K562 (cell line): ENCODE data around the gene TXNIP. TPM values are rescaled to one million over a fixed set of nuclear protein-coding genes. Genes with fewer than 3 reads are reported as not detected.

Experiments used
- ATAC-seq: fragments of 200-7000 bp; cut with Tn5 transposase; 3 replicates; pipeline ENCODE4 v1.9.1; 2020; ENCODE audit warnings: moderate library complexity
- BruUV-seq: library from RNA; stranded (reverse); fragments of 400-500 nt; replicated peaks from 2 replicates; lab custom pipeline; 2021; lab: Mats Ljungman, UMichigan
- CTCF ChIA-PET: fragments of 300-600 bp; formaldehyde crosslinking; extraction: SDS; loops from one replicate; lab custom pipeline; 2021; ENCODE audit warnings: low intra/inter-chr PET ratio; lab: Yijun Ruan, JAX
- POLR2A ChIA-PET: fragments of 300-600, 350-650 bp; sonication (Branson Sonifier 250); formaldehyde crosslinking; extraction: SDS; loops from one replicate; lab custom pipeline; 2021; ENCODE audit warnings: antibody characterized with exemption, inconsistent platforms; lab: Yijun Ruan, JAX
- DNase-seq, 4 experiments: peaks; one replicate each; pipeline versions ENCODE4 v3.0.0 to v3.0.0-alpha.2; 2011 to 2018; ENCODE audit warnings: low spot score in 3 of 4, mixed read lengths in 3 of 4; ENCODE audit errors: extremely low read depth in 1 of 4
- FAIRE-seq: peaks from 2 replicates; lab custom pipeline; 2011; peaks lifted over from hg19 to GRCh38; lab: Jason Lieb, UNC
- H2AFZ ChIP-seq: 2 replicates; pipeline ENCODE4 v1.6.0; 2011; ENCODE audit warnings: low read depth, low read length, control low read depth, inconsistent platforms
- H3K27ac ChIP-seq: fragments of 200-600 bp; 3 replicates; pipeline ENCODE4 v1.8.0; 2011; ENCODE audit warnings: low read depth, mild to moderate bottlenecking, control low read depth, inconsistent platforms, low read length, moderate library complexity, mixed read lengths; ENCODE audit errors: extremely low read depth
- H3K27me3 ChIP-seq, 2 experiments: fragments of 300-600 bp in 1 of 2; 2 replicates in 1 of 2; 3 replicates in 1 of 2; pipeline versions ENCODE4 v1.6.0 to v1.8.0; 2011; ENCODE audit warnings: inconsistent platforms in 2 of 2, low read length in 2 of 2, mild to moderate bottlenecking in 1 of 2, mixed read lengths in 1 of 2, moderate library complexity in 1 of 2; ENCODE audit not compliant: control insufficient read depth in 2 of 2, insufficient read depth in 2 of 2
- H3K36me3 ChIP-seq: fragments of 300-600 bp; 3 replicates; pipeline ENCODE4 v1.8.0; 2011; ENCODE audit warnings: mild to moderate bottlenecking, low read length, inconsistent platforms; ENCODE audit not compliant: control insufficient read depth, insufficient read depth
- H3K4me1 ChIP-seq, 2 experiments: fragments of 200-600 bp in 1 of 2; replicated peaks in 1 of 2; 2 replicates in 1 of 2; 3 replicates in 1 of 2; pipeline versions ENCODE4 v1.5.1 to v1.8.0; 2011; ENCODE audit warnings: inconsistent platforms in 2 of 2, low read length in 2 of 2, mild to moderate bottlenecking in 1 of 2, mixed read lengths in 1 of 2, moderate library complexity in 1 of 2; ENCODE audit not compliant: control insufficient read depth in 2 of 2, insufficient read depth in 2 of 2
- H3K4me2 ChIP-seq: 2 replicates; pipeline ENCODE4 v1.6.1; 2011; ENCODE audit warnings: low read length, control low read depth, inconsistent platforms, mixed read lengths; ENCODE audit not compliant: insufficient read depth
- H3K4me3 ChIP-seq: fragments of 200-600 bp; sonication (generic), shearing (Covaris generic); 2 replicates; pipeline ENCODE4 v1.5.1; 2016; ENCODE audit warnings: control low read depth, inconsistent platforms
- H3K79me2 ChIP-seq: fragments of 200-600 bp; 3 replicates; pipeline ENCODE4 v1.8.0; 2011; ENCODE audit warnings: low read length, inconsistent platforms; ENCODE audit not compliant: control insufficient read depth, insufficient read depth
- H3K9ac ChIP-seq, 2 experiments: 2 replicates each; pipeline versions ENCODE4 v1.6.0 to v1.6.1; 2011; ENCODE audit warnings: low read depth in 2 of 2, low read length in 2 of 2, control low read depth in 1 of 2, inconsistent platforms in 1 of 2, mild to moderate bottlenecking in 1 of 2, mixed read lengths in 1 of 2; ENCODE audit not compliant: insufficient read depth in 1 of 2
- H3K9me1 ChIP-seq: one replicate; pipeline ENCODE4 v1.6.0; 2011; ENCODE audit warnings: inconsistent platforms, mild to moderate bottlenecking, low read length, moderate library complexity; ENCODE audit not compliant: control insufficient read depth, insufficient read depth
- H3K9me3 ChIP-seq: replicated peaks from 2 replicates; pipeline ENCODE4 v1.5.1; 2011; ENCODE audit warnings: low read depth, low read length, inconsistent platforms; ENCODE audit not compliant: control insufficient read depth, insufficient read depth
- H4K20me1 ChIP-seq: replicated peaks from 2 replicates; pipeline ENCODE4 v1.6.1; 2011; ENCODE audit warnings: low read length, inconsistent platforms, mixed read lengths; ENCODE audit not compliant: control insufficient read depth, insufficient read depth
- ARID4B ChIP-seq: sonication (generic); formaldehyde crosslinking; IDR thresholded peaks from 2 replicates; pipeline ENCODE4 v1.8.0; 2022; ENCODE audit warnings: mild to moderate bottlenecking, missing genetic modification reagents
- ZBTB40 ChIP-seq, 2 experiments: fragments of 450-650 bp in 1 of 2; sonication (generic) in 1 of 2; formaldehyde crosslinking in 1 of 2; IDR thresholded peaks; 2 replicates each; pipeline versions ENCODE4 v1.7.1 to v1.9.0; 2016 to 2022; ENCODE audit warnings: inconsistent platforms in 1 of 2, mild to moderate bottlenecking in 1 of 2, missing genetic modification reagents in 1 of 2
- WGBS: fragments of 100-300 bp; shearing (Covaris generic); methylation state at CpG from one replicate; pipeline ENCODE4 v1.1.6; 2016; ENCODE audit warnings: low coverage, mixed read lengths; ENCODE audit not compliant: insufficient coverage; ENCODE audit errors: missing lambda C conversion rate; 5-methylcytosine and 5-hydroxymethylcytosine counted together
- in situ Hi-C: fragments of 300-500 bp; cut with MboI; formaldehyde crosslinking; loops from 4 replicates; pipeline ENCODE4 v1.15.0; 2018; ENCODE audit warnings: inconsistent platforms, mixed read lengths
- intact Hi-C: fragments of 100-400 bp; cut with micrococcal nuclease; formaldehyde crosslinking; loops from 2 replicates; pipeline ENCODE4 v1.14.2; 2022
- polyA plus RNA-seq, 8 experiments: library from polyadenylated mRNA; depleted of rRNA in 4 of 8; stranded (reverse) in 5 of 8; unstranded in 3 of 8; fragments of >200 nt; fragmentation: Nextera tagmentation in 2 of 8; fragmentation: Illumina TruSeq in 1 of 8; extraction: Ambion mirVana in 2 of 8; extraction: Trizol in 1 of 8; gene quantifications; 2 replicates each; pipeline versions ENCODE4 v1.2.1 to v1.2.3, GENCODE V29; 2011 to 2014; ENCODE audit warnings: inconsistent platforms in 1 of 8, missing spikeins in 1 of 8
- total RNA-seq, 7 experiments: library from RNA; depleted of rRNA in 6 of 7; stranded (reverse); fragments of >200 nt in 6 of 7; fragmentation: Illumina TruSeq in 2 of 7; extraction: Trizol in 2 of 7; gene quantifications; 2 replicates each; pipeline versions ENCODE4 v1.2.1 to v1.2.3, GENCODE V29; 2011 to 2021; ENCODE audit warnings: low replicate concordance in 1 of 7

TXNIP gene
- total and polyA plus RNA-seq, 9 of the 15 experiments (the other 6 are each of a cell fraction or from before 2014, with no cell fraction given): 120 to 499 (median 257) TPM

- FAIRE-seq: no peak
- ChIA-PET CTCF (no interaction called here), POLR2A (interaction anchor here (0.5 to 14.0 kb wide), 11 partner anchors 9 to 144 kb away, joined by 3 to 320 read pairs (median 5); partner anchors contain the start of genes ANKRD34A, LIX1L, POLR3GL and RBM8A)
- no peaks in the 10 kb centered on the region for H3K9me3 ChIP-seq
- H3K4me1 ChIP-seq: peaks cover 8 to 23% of the 10 kb centered on the region in 2 experiments; a peak in 3 of 5 replicates
- peaks cover 44% of the 10 kb centered on the region for H3K36me3 ChIP-seq
- peak overlapping the region; percentile 99 for H3K27ac ChIP-seq
- peaks cover 44% of the 10 kb centered on the region for H4K20me1 ChIP-seq
- peaks cover 71% of the 10 kb centered on the region for H3K79me2 ChIP-seq
- ATAC-seq: peak; percentile 2; the same call in 1 of the 3 replicates
- peak overlapping the region; percentile 87 to 100 for H3K9ac ChIP-seq
- 9% methylated on average over 6 of the region's 6 CpGs for WGBS
- peak overlapping the region; percentile 85 for H3K4me3 ChIP-seq
- H3K4me2 ChIP-seq: peak overlapping the region; percentile 97
- DNase-seq: peak in 2 of 4 experiments; percentile 36 to 45
- in situ Hi-C loops (no loop called here), intact Hi-C loops (no loop called here)
- no TSS peak for BruUV-seq
- H2AFZ ChIP-seq: no peak overlapping the region
- peaks cover 3% of the 10 kb centered on the region for H3K9me1 ChIP-seq
- no peaks in the 10 kb centered on the region for H3K27me3 ChIP-seq
- TF ChIP-seq ZBTB40 (IDR thresholded peaks at IDR 0.05): no peak
- 0 out of 2 replicates have a peak, but pooled peaks have one; percentile 24 for TF ChIP-seq ZBTB40 (CRISPR knock-in tag; IDR thresholded peaks at IDR 0.05)
- TF ChIP-seq ARID4B (CRISPR knock-in tag): no peak
Measured at GRCh38 chr1:145993618-145994390, 2.6 kb downstream of the TXNIP start.
